ENCODE data around the gene EFCAB13. TPM values are rescaled to one million over a fixed set of nuclear protein-coding genes. Genes with fewer than 3 reads are reported as not detected.
"Not testable (repeated sequence)": the region's sequence is repeated elsewhere in the genome, so short reads cannot be mapped to it uniquely, and the experiment has no call there.

EFCAB13 gene
- polyA plus RNA-seq, 1 donor, result 9.4 TPM

- no peak for DNase-seq
- Histone ChIP-seq H3K36me3 (ENCODE audit: control insufficient read depth, insufficient read depth, low read length) (no peaks in the 10 kb centered on the region), H3K27ac (ENCODE audit: low read length) (no peak overlapping the region), H3K4me3 (ENCODE audit: low read length) (no peak overlapping the region), H3K27me3 (ENCODE audit: control insufficient read depth, insufficient read depth, low read length) (no peaks in the 10 kb centered on the region), H3K9me3 (ENCODE audit: control insufficient read depth, low read depth, low read length) (no peaks in the 10 kb centered on the region), H3K4me1 (ENCODE audit: control insufficient read depth, insufficient read depth, low read length) (no peaks in the 10 kb centered on the region)
Measured at GRCh38 chr17:47332287-47332686, 8.5 kb downstream of the EFCAB13 start.

GRCh38 chr17:47335101-47335936 is 11.6 kb downstream of the EFCAB13 start:
- Histone ChIP-seq H3K27me3 (ENCODE audit: control insufficient read depth, insufficient read depth, low read length) (no peaks in the 10 kb centered on the region), H3K27ac (ENCODE audit: low read length) (no peak overlapping the region), H3K4me3 (ENCODE audit: low read length) (no peak overlapping the region), H3K9me3 (ENCODE audit: control insufficient read depth, low read depth, low read length) (no peaks in the 10 kb centered on the region), H3K36me3 (ENCODE audit: control insufficient read depth, insufficient read depth, low read length) (no peaks in the 10 kb centered on the region), H3K4me1 (ENCODE audit: control insufficient read depth, insufficient read depth, low read length) (no peaks in the 10 kb centered on the region)
- no peak for DNase-seq
- 83% methylated on average over 2 of the region's 4 CpGs for WGBS (ENCODE audit: insufficient coverage, low lambda C conversion rate)

GRCh38 chr17:47338026-47338425 is 14.3 kb downstream of the EFCAB13 start:
- WGBS (ENCODE audit: insufficient coverage, low lambda C conversion rate), result no CpG with 5 or more reads among the region's 3 CpGs
- no peaks in the 10 kb centered on the region for H3K4me1 ChIP-seq (ENCODE audit: control insufficient read depth, insufficient read depth, low read length)
- H3K27ac ChIP-seq (ENCODE audit: low read length), result no peak overlapping the region
- H3K4me3 ChIP-seq (ENCODE audit: low read length), result no peak overlapping the region
- H3K36me3 ChIP-seq (ENCODE audit: control insufficient read depth, insufficient read depth, low read length), result no peaks in the 10 kb centered on the region
- H3K9me3 ChIP-seq (ENCODE audit: control insufficient read depth, low read depth, low read length), result no peaks in the 10 kb centered on the region
- DNase-seq, result no peak
- H3K27me3 ChIP-seq (ENCODE audit: control insufficient read depth, insufficient read depth, low read length), result no peaks in the 10 kb centered on the region

- Histone ChIP-seq H3K4me3 (ENCODE audit: low read length) (no peak overlapping the region), H3K9me3 (ENCODE audit: control insufficient read depth, low read depth, low read length) (peaks cover 3% of the 10 kb centered on the region), H3K36me3 (ENCODE audit: control insufficient read depth, insufficient read depth, low read length) (peaks cover 6% of the 10 kb centered on the region), H3K27me3 (ENCODE audit: control insufficient read depth, insufficient read depth, low read length) (no peaks in the 10 kb centered on the region), H3K27ac (ENCODE audit: low read length) (no peak overlapping the region), H3K4me1 (ENCODE audit: control insufficient read depth, insufficient read depth, low read length) (no peaks in the 10 kb centered on the region)
- DNase-seq, result no peak
- WGBS (ENCODE audit: insufficient coverage, low lambda C conversion rate), result no CpG with 5 or more reads among the region's 1 CpG
Measured at GRCh38 chr17:47352848-47353247, 29.1 kb downstream of the EFCAB13 start.

GRCh38 chr17:47358652-47359051 is 34.9 kb downstream of the EFCAB13 start:
- no peaks in the 10 kb centered on the region for H3K27me3 ChIP-seq (ENCODE audit: control insufficient read depth, insufficient read depth, low read length)
- H3K36me3 ChIP-seq (ENCODE audit: control insufficient read depth, insufficient read depth, low read length), result peaks cover 6% of the 10 kb centered on the region
- no CpG with 5 or more reads among the region's 1 CpG for WGBS (ENCODE audit: insufficient coverage, low lambda C conversion rate)

GRCh38 chr17:47363171-47363570 is 39.4 kb downstream of the EFCAB13 start:
- no peaks in the 10 kb centered on the region for H3K9me3 ChIP-seq (ENCODE audit: control insufficient read depth, low read depth, low read length)
- no peaks in the 10 kb centered on the region for H3K4me1 ChIP-seq (ENCODE audit: control insufficient read depth, insufficient read depth, low read length)
- H3K27me3 ChIP-seq (ENCODE audit: control insufficient read depth, insufficient read depth, low read length), result no peaks in the 10 kb centered on the region
- no peak overlapping the region for H3K27ac ChIP-seq (ENCODE audit: low read length)
- no peak for DNase-seq
- no peaks in the 10 kb centered on the region for H3K36me3 ChIP-seq (ENCODE audit: control insufficient read depth, insufficient read depth, low read length)
- no peak overlapping the region for H3K4me3 ChIP-seq (ENCODE audit: low read length)
- WGBS (ENCODE audit: insufficient coverage, low lambda C conversion rate), result 60% methylated on average over 1 of the region's 2 CpGs

More at GRCh38 chr17:47358652-47359051, 34.9 kb downstream of the EFCAB13 start:
- Histone ChIP-seq H3K4me3 (ENCODE audit: low read length) (no peak overlapping the region), H3K27ac (ENCODE audit: low read length) (no peak overlapping the region), H3K4me1 (ENCODE audit: control insufficient read depth, insufficient read depth, low read length) (no peaks in the 10 kb centered on the region), H3K9me3 (ENCODE audit: control insufficient read depth, low read depth, low read length) (peaks cover 3% of the 10 kb centered on the region)
- DNase-seq, result no peak

GRCh38 chr17:47367257-47367656 is 43.5 kb downstream of the EFCAB13 start:
- H3K4me1 ChIP-seq (ENCODE audit: control insufficient read depth, insufficient read depth, low read length), result no peaks in the 10 kb centered on the region
- H3K27ac ChIP-seq (ENCODE audit: low read length), result no peak overlapping the region
- DNase-seq, result no peak
- peaks cover 3% of the 10 kb centered on the region for H3K9me3 ChIP-seq (ENCODE audit: control insufficient read depth, low read depth, low read length)
- H3K36me3 ChIP-seq (ENCODE audit: control insufficient read depth, insufficient read depth, low read length), result no peaks in the 10 kb centered on the region
- H3K4me3 ChIP-seq (ENCODE audit: low read length), result no peak overlapping the region
- 93% methylated on average over 5 of the region's 10 CpGs for WGBS (ENCODE audit: insufficient coverage, low lambda C conversion rate)
- no peaks in the 10 kb centered on the region for H3K27me3 ChIP-seq (ENCODE audit: control insufficient read depth, insufficient read depth, low read length)

GRCh38 chr17:47368262-47368661 is 44.5 kb downstream of the EFCAB13 start:
- H3K9me3 ChIP-seq (ENCODE audit: control insufficient read depth, low read depth, low read length), result peaks cover 10% of the 10 kb centered on the region
- 60% methylated on average over 1 of the region's 3 CpGs for WGBS (ENCODE audit: insufficient coverage, low lambda C conversion rate)
- no peak overlapping the region for H3K4me3 ChIP-seq (ENCODE audit: low read length)
- no peak for DNase-seq
- H3K4me1 ChIP-seq (ENCODE audit: control insufficient read depth, insufficient read depth, low read length), result no peaks in the 10 kb centered on the region
- H3K36me3 ChIP-seq (ENCODE audit: control insufficient read depth, insufficient read depth, low read length), result no peaks in the 10 kb centered on the region
- H3K27me3 ChIP-seq (ENCODE audit: control insufficient read depth, insufficient read depth, low read length), result no peaks in the 10 kb centered on the region
- H3K27ac ChIP-seq (ENCODE audit: low read length), result no peak overlapping the region

- not testable (repeated sequence) for H3K4me3 ChIP-seq (ENCODE audit: low read length); H3K36me3 ChIP-seq (ENCODE audit: control insufficient read depth, insufficient read depth, low read length); DNase-seq; H3K4me1 ChIP-seq (ENCODE audit: control insufficient read depth, insufficient read depth, low read length); H3K27me3 ChIP-seq (ENCODE audit: control insufficient read depth, insufficient read depth, low read length); H3K27ac ChIP-seq (ENCODE audit: low read length)
- H3K9me3 ChIP-seq (ENCODE audit: control insufficient read depth, low read depth, low read length), result peaks cover 14% of the 10 kb centered on the region
- WGBS (ENCODE audit: insufficient coverage, low lambda C conversion rate), result no CpG with 5 or more reads among the region's 3 CpGs
Measured at GRCh38 chr17:47370899-47371298, 47.1 kb downstream of the EFCAB13 start.

- H3K27ac ChIP-seq (ENCODE audit: low read length), result no peak overlapping the region
- no peak for DNase-seq
- no peaks in the 10 kb centered on the region for H3K27me3 ChIP-seq (ENCODE audit: control insufficient read depth, insufficient read depth, low read length)
- H3K36me3 ChIP-seq (ENCODE audit: control insufficient read depth, insufficient read depth, low read length), result no peaks in the 10 kb centered on the region
- H3K9me3 ChIP-seq (ENCODE audit: control insufficient read depth, low read depth, low read length), result peaks cover 14% of the 10 kb centered on the region
- no peak overlapping the region for H3K4me3 ChIP-seq (ENCODE audit: low read length)
- 100% methylated on average over 1 of the region's 1 CpG for WGBS (ENCODE audit: insufficient coverage, low lambda C conversion rate)
- H3K4me1 ChIP-seq (ENCODE audit: control insufficient read depth, insufficient read depth, low read length), result no peaks in the 10 kb centered on the region
Measured at GRCh38 chr17:47373002-47373401, 49.2 kb downstream of the EFCAB13 start.

- DNase-seq, result no peak
- no peaks in the 10 kb centered on the region for H3K4me1 ChIP-seq (ENCODE audit: control insufficient read depth, insufficient read depth, low read length)
- no peak overlapping the region for H3K27ac ChIP-seq (ENCODE audit: low read length)
- H3K9me3 ChIP-seq (ENCODE audit: control insufficient read depth, low read depth, low read length), result peaks cover 14% of the 10 kb centered on the region
- H3K4me3 ChIP-seq (ENCODE audit: low read length), result no peak overlapping the region
- no peaks in the 10 kb centered on the region for H3K36me3 ChIP-seq (ENCODE audit: control insufficient read depth, insufficient read depth, low read length)
- WGBS (ENCODE audit: insufficient coverage, low lambda C conversion rate), result 78% methylated on average over 1 of the region's 1 CpG
- H3K27me3 ChIP-seq (ENCODE audit: control insufficient read depth, insufficient read depth, low read length), result no peaks in the 10 kb centered on the region
Measured at GRCh38 chr17:47376247-47376646, 52.5 kb downstream of the EFCAB13 start.

Data from large intestine (tissue), 3 donors.